Measurements from ENCODE around the gene EBF3.
A peak's percentile ranks its signal among the peaks of the same experiment; 100 is the strongest.

EBF3 gene

GRCh38 chr10:129912986-129913695, 50.9 kb downstream of the EBF3 start:
- WGBS = 47% methylated on average over 13 of the region's 15 CpGs
- Histone ChIP-seq H3K27me3 (ENCODE audit: control insufficient read depth in 1 of 2, insufficient read depth in 1 of 2, low read length in 2 of 2) (no peaks in the 10 kb centered on the region), H2BK15ac (ENCODE audit: low read depth, poor library complexity, severe bottlenecking) (no peak overlapping the region), H3K18ac (ENCODE audit: low read depth in 1 of 2, low read length in 2 of 2) (no peak overlapping the region), H3K4me1 (ENCODE audit: control insufficient read depth, insufficient read depth, low read depth, low read length) (no peaks in the 10 kb centered on the region), H4K91ac (ENCODE audit: low read length) (no peak overlapping the region), H3K9me3 (ENCODE audit: control insufficient read depth, low read length) (no peaks in the 10 kb centered on the region), H3K79me1 (replicated peaks; ENCODE audit: low read length, poor library complexity, severe bottlenecking) (no peaks in the 10 kb centered on the region), H3K9ac (ENCODE audit: low read length) (peak overlapping the region; percentile 23), H2AK5ac (ENCODE audit: low read length, severe bottlenecking) (no peak overlapping the region), H2BK120ac (ENCODE audit: low read depth, low read length) (no peak overlapping the region), H3K36me3 (ENCODE audit: control insufficient read depth in 1 of 2, insufficient read depth in 2 of 2, low read depth in 1 of 2, low read length in 2 of 2) (peaks cover 0 to 89% of the 10 kb centered on the region in 2 experiments), H3K14ac (ENCODE audit: low read length in 2 of 2) (no peak overlapping the region), H4K8ac (ENCODE audit: low read length) (no peak overlapping the region), H3K27ac (ENCODE audit: low read length, poor library complexity, severe bottlenecking) (no peak overlapping the region), H3K4me2 (ENCODE audit: low read length, poor library complexity, severe bottlenecking) (no peak overlapping the region), H2BK5ac (ENCODE audit: low read depth, low read length, poor library complexity, severe bottlenecking) (no peak overlapping the region), H3K4ac (ENCODE audit: low read depth in 1 of 2, low read length in 2 of 2) (no peak overlapping the region), H3K4me3 (ENCODE audit: insufficient read depth in 1 of 2, low read depth in 1 of 2, low read length in 2 of 2) (no peak overlapping the region), H3K23ac (ENCODE audit: low read length in 2 of 2) (no peak overlapping the region), H2AFZ (ENCODE audit: low read depth, low read length) (no peak overlapping the region), H2BK12ac (ENCODE audit: low read length in 2 of 2) (no peak overlapping the region)
- DNase-seq = no peak

- H4K8ac ChIP-seq (ENCODE audit: low read length) = no peak overlapping the region
- H3K4ac ChIP-seq (ENCODE audit: low read depth in 1 of 2, low read length in 2 of 2) = no peak overlapping the region
- H3K36me3 ChIP-seq (ENCODE audit: control insufficient read depth in 1 of 2, insufficient read depth in 2 of 2, low read depth in 1 of 2, low read length in 2 of 2) = peaks cover 0 to 90% of the 10 kb centered on the region in 2 experiments
- no peak overlapping the region for H2BK12ac ChIP-seq (ENCODE audit: low read length in 2 of 2)
- no peak overlapping the region for H3K18ac ChIP-seq (ENCODE audit: low read depth in 1 of 2, low read length in 2 of 2)
- H2BK15ac ChIP-seq (ENCODE audit: low read depth, poor library complexity, severe bottlenecking) = no peak overlapping the region
- no peak overlapping the region for H2AFZ ChIP-seq (ENCODE audit: low read depth, low read length)
- no peaks in the 10 kb centered on the region for H3K9me3 ChIP-seq (ENCODE audit: control insufficient read depth, low read length)
- H3K79me1 ChIP-seq (replicated peaks; ENCODE audit: low read length, poor library complexity, severe bottlenecking) = no peaks in the 10 kb centered on the region
- H3K27me3 ChIP-seq (ENCODE audit: control insufficient read depth in 1 of 2, insufficient read depth in 1 of 2, low read length in 2 of 2) = no peaks in the 10 kb centered on the region
- no peak overlapping the region for H3K23ac ChIP-seq (ENCODE audit: low read length in 2 of 2)
- no peak overlapping the region for H2BK5ac ChIP-seq (ENCODE audit: low read depth, low read length, poor library complexity, severe bottlenecking)
- H3K4me3 ChIP-seq (ENCODE audit: insufficient read depth in 1 of 2, low read depth in 1 of 2, low read length in 2 of 2) = no peak overlapping the region
- no peak for DNase-seq
- no peak overlapping the region for H4K91ac ChIP-seq (ENCODE audit: low read length)
- no peak overlapping the region for H3K14ac ChIP-seq (ENCODE audit: low read length in 2 of 2)
- peak overlapping the region; percentile 23 for H3K9ac ChIP-seq (ENCODE audit: low read length)
- H3K4me1 ChIP-seq (ENCODE audit: control insufficient read depth, insufficient read depth, low read depth, low read length) = no peaks in the 10 kb centered on the region
- H3K27ac ChIP-seq (ENCODE audit: low read length, poor library complexity, severe bottlenecking) = no peak overlapping the region
- H2AK5ac ChIP-seq (ENCODE audit: low read length, severe bottlenecking) = no peak overlapping the region
- no peak overlapping the region for H3K4me2 ChIP-seq (ENCODE audit: low read length, poor library complexity, severe bottlenecking)
- 68% methylated on average over 7 of the region's 11 CpGs for WGBS
- no peak overlapping the region for H2BK120ac ChIP-seq (ENCODE audit: low read depth, low read length)
These were observed 51.7 kb downstream of the EBF3 start for GRCh38 chr10:129912166-129912917.

GRCh38 chr10:129911451-129912165, 52.5 kb downstream of the EBF3 start:
- peaks cover 0 to 94% of the 10 kb centered on the region in 2 experiments for H3K36me3 ChIP-seq (ENCODE audit: control insufficient read depth in 1 of 2, insufficient read depth in 2 of 2, low read depth in 1 of 2, low read length in 2 of 2)
- no peak overlapping the region for H3K23ac ChIP-seq (ENCODE audit: low read length in 2 of 2)
- H3K79me1 ChIP-seq (replicated peaks; ENCODE audit: low read length, poor library complexity, severe bottlenecking) = no peaks in the 10 kb centered on the region
- H3K4me2 ChIP-seq (ENCODE audit: low read length, poor library complexity, severe bottlenecking) = no peak overlapping the region
- H2BK120ac ChIP-seq (ENCODE audit: low read depth, low read length) = no peak overlapping the region
- no peak overlapping the region for H3K4ac ChIP-seq (ENCODE audit: low read depth in 1 of 2, low read length in 2 of 2)
- no peaks in the 10 kb centered on the region for H3K4me1 ChIP-seq (ENCODE audit: control insufficient read depth, insufficient read depth, low read depth, low read length)
- H2BK15ac ChIP-seq (ENCODE audit: low read depth, poor library complexity, severe bottlenecking) = no peak overlapping the region
- no peak overlapping the region for H2BK12ac ChIP-seq (ENCODE audit: low read length in 2 of 2)
- H3K9me3 ChIP-seq (ENCODE audit: control insufficient read depth, low read length) = no peaks in the 10 kb centered on the region
- H3K9ac ChIP-seq (ENCODE audit: low read length) = peak overlapping the region; percentile 24
- H4K8ac ChIP-seq (ENCODE audit: low read length) = no peak overlapping the region
- H3K14ac ChIP-seq (ENCODE audit: low read length in 2 of 2) = no peak overlapping the region
- no peak overlapping the region for H2BK5ac ChIP-seq (ENCODE audit: low read depth, low read length, poor library complexity, severe bottlenecking)
- H3K27me3 ChIP-seq (ENCODE audit: control insufficient read depth in 1 of 2, insufficient read depth in 1 of 2, low read length in 2 of 2) = no peaks in the 10 kb centered on the region
- 91% methylated on average over 22 of the region's 22 CpGs for WGBS
- H4K91ac ChIP-seq (ENCODE audit: low read length) = no peak overlapping the region
- no peak overlapping the region for H3K27ac ChIP-seq (ENCODE audit: low read length, poor library complexity, severe bottlenecking)
- no peak overlapping the region for H3K4me3 ChIP-seq (ENCODE audit: insufficient read depth in 1 of 2, low read depth in 1 of 2, low read length in 2 of 2)
- no peak for DNase-seq
- no peak overlapping the region for H3K18ac ChIP-seq (ENCODE audit: low read depth in 1 of 2, low read length in 2 of 2)
- H2AK5ac ChIP-seq (ENCODE audit: low read length, severe bottlenecking) = no peak overlapping the region
- H2AFZ ChIP-seq (ENCODE audit: low read depth, low read length) = no peak overlapping the region

DNA sequence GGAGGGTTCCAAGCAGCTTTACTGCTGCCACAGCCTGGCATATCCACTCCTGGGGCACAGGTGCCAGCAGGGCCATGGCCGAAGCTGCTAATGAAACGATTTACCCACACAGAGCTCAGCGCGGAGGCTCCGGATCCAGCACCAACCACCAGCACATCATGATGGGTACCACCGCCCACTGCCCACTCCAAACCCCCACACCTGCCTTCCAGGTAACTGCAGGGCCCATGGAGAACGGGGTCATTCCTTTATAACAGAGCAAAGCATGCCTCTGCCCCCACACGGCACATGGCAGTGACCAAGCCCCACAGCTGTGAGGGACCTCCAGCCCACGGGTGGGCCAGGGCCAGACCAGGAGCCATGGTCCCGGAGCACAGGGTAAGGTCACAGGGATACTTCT, 53.2 kb downstream of the EBF3 start:
- Histone ChIP-seq H2AFZ (ENCODE audit: low read depth, low read length) (no peak overlapping the region), H2BK5ac (ENCODE audit: low read depth, low read length, poor library complexity, severe bottlenecking) (no peak overlapping the region), H3K14ac (ENCODE audit: low read length in 2 of 2) (no peak overlapping the region), H3K27me3 (ENCODE audit: control insufficient read depth in 1 of 2, insufficient read depth in 1 of 2, low read length in 2 of 2) (no peaks in the 10 kb centered on the region), H3K9ac (ENCODE audit: low read length) (peak overlapping the region; percentile 24), H4K91ac (ENCODE audit: low read length) (peak overlapping the region; percentile 9), H2BK15ac (ENCODE audit: low read depth, poor library complexity, severe bottlenecking) (no peak overlapping the region), H2AK5ac (ENCODE audit: low read length, severe bottlenecking) (no peak overlapping the region), H3K4me2 (ENCODE audit: low read length, poor library complexity, severe bottlenecking) (no peak overlapping the region), H3K36me3 (ENCODE audit: control insufficient read depth in 1 of 2, insufficient read depth in 2 of 2, low read depth in 1 of 2, low read length in 2 of 2) (peaks cover 0 to 94% of the 10 kb centered on the region in 2 experiments), H3K4me1 (ENCODE audit: control insufficient read depth, insufficient read depth, low read depth, low read length) (no peaks in the 10 kb centered on the region), H2BK120ac (ENCODE audit: low read depth, low read length) (no peak overlapping the region), H3K79me1 (replicated peaks; ENCODE audit: low read length, poor library complexity, severe bottlenecking) (no peaks in the 10 kb centered on the region), H3K23ac (ENCODE audit: low read length in 2 of 2) (no peak overlapping the region), H3K4ac (ENCODE audit: low read depth in 1 of 2, low read length in 2 of 2) (no peak overlapping the region), H2BK12ac (ENCODE audit: low read length in 2 of 2) (no peak overlapping the region), H3K18ac (ENCODE audit: low read depth in 1 of 2, low read length in 2 of 2) (no peak overlapping the region), H3K4me3 (ENCODE audit: insufficient read depth in 1 of 2, low read depth in 1 of 2, low read length in 2 of 2) (no peak overlapping the region), H4K8ac (ENCODE audit: low read length) (no peak overlapping the region), H3K27ac (ENCODE audit: low read length, poor library complexity, severe bottlenecking) (no peak overlapping the region), H3K9me3 (ENCODE audit: control insufficient read depth, low read length) (no peaks in the 10 kb centered on the region)
- WGBS = 91% methylated on average over 10 of the region's 10 CpGs
- DNase-seq = no peak
